Endothelial cell of umbilical vein (primary cell): ENCODE results near the gene AKNAD1. TPM values are rescaled to one million over a fixed set of nuclear protein-coding genes. Genes with fewer than 3 reads are reported as not detected.

Experiments used
- BruUV-seq: library from RNA; stranded (reverse); fragments of 400-500 nt; replicated peaks from 2 replicates; lab custom pipeline; 2021; lab: Mats Ljungman, UMichigan
- CTCF ChIA-PET: fragments of 300-600, 350-600 bp; sonication (Branson Sonifier 250); formaldehyde crosslinking; loops from one replicate; lab custom pipeline; 2021; ENCODE audit warnings: antibody characterized with exemption, inconsistent platforms; lab: Charles Lee
- POLR2A ChIA-PET: fragments of 300-600, 350-600 bp; sonication (Branson Sonifier 250); formaldehyde crosslinking; loops from one replicate; lab custom pipeline; 2021; ENCODE audit warnings: antibody characterized with exemption, inconsistent platforms; lab: Charles Lee
- DNase-seq: peaks from one replicate; pipeline ENCODE4 v3.0.0-alpha.2; 2011; ENCODE audit warnings: low read depth, low spot score
- FAIRE-seq: peaks from 2 replicates; lab custom pipeline; 2011; peaks lifted over from hg19 to GRCh38; lab: Jason Lieb, UNC
- H2AFZ ChIP-seq: 2 replicates; pipeline ENCODE4 v1.6.0; 2012; ENCODE audit warnings: low read depth, low read length, control low read depth, inconsistent platforms
- H3K27ac ChIP-seq: 2 replicates; pipeline ENCODE4 v1.5.1; 2011; ENCODE audit warnings: low read depth, mild to moderate bottlenecking, control low read depth, low read length, moderate library complexity; ENCODE audit not compliant: insufficient read depth
- H3K27me3 ChIP-seq, 2 experiments: 2 replicates each; pipeline versions ENCODE4 v1.6.0 to v1.6.1; 2011; ENCODE audit warnings: low read length in 2 of 2, mixed read lengths in 1 of 2; ENCODE audit not compliant: control insufficient read depth in 2 of 2, insufficient read depth in 2 of 2
- H3K36me3 ChIP-seq, 2 experiments: 2 replicates in 1 of 2; 3 replicates in 1 of 2; pipeline ENCODE4 v1.5.1; 2011; ENCODE audit warnings: low read length in 2 of 2, mild to moderate bottlenecking in 1 of 2, moderate library complexity in 1 of 2; ENCODE audit not compliant: control insufficient read depth in 2 of 2, insufficient read depth in 2 of 2; ENCODE audit errors: extremely low read depth in 1 of 2
- H3K4me1 ChIP-seq: 3 replicates; pipeline ENCODE4 v1.5.1; 2011; ENCODE audit warnings: mild to moderate bottlenecking, low read length; ENCODE audit not compliant: control insufficient read depth, insufficient read depth; ENCODE audit errors: extremely low read depth
- H3K4me2 ChIP-seq: 2 replicates; pipeline ENCODE4 v1.6.1; 2011; ENCODE audit warnings: low read length, control low read depth, mixed read lengths; ENCODE audit not compliant: insufficient read depth
- H3K4me3 ChIP-seq, 3 experiments: fragments of 200-600 bp in 1 of 3; sonication (generic), shearing (Covaris generic) in 1 of 3; replicated peaks in 1 of 3; 2 replicates each; pipeline ENCODE4 v1.5.1; 2011 to 2016; ENCODE audit warnings: control low read depth in 3 of 3, low read length in 3 of 3, mild to moderate bottlenecking in 2 of 3, inconsistent platforms in 1 of 3, low read depth in 1 of 3, moderate library complexity in 1 of 3; ENCODE audit not compliant: insufficient read depth in 1 of 3
- H3K79me2 ChIP-seq: 2 replicates; pipeline ENCODE4 v1.6.0; 2012; ENCODE audit warnings: low read length, inconsistent platforms; ENCODE audit not compliant: control insufficient read depth, insufficient read depth
- H3K9ac ChIP-seq: replicated peaks from 2 replicates; pipeline ENCODE3; 2011; ENCODE audit warnings: low read length, control low read depth; ENCODE audit not compliant: insufficient read depth; ENCODE audit errors: extremely low read depth
- H3K9me1 ChIP-seq: replicated peaks from 3 replicates; pipeline ENCODE4 v1.6.0; 2011; ENCODE audit warnings: mild to moderate bottlenecking, low read length; ENCODE audit not compliant: control insufficient read depth, insufficient read depth; ENCODE audit errors: extremely low read depth
- H3K9me3 ChIP-seq: replicated peaks from 2 replicates; pipeline ENCODE4 v1.5.1; 2012; ENCODE audit warnings: low read length, inconsistent platforms; ENCODE audit not compliant: control insufficient read depth, insufficient read depth
- H4K20me1 ChIP-seq: replicated peaks from 2 replicates; pipeline ENCODE3; 2011; ENCODE audit warnings: mild to moderate bottlenecking, low read length; ENCODE audit not compliant: control insufficient read depth, insufficient read depth; ENCODE audit errors: extremely low read depth
- FOS ChIP-seq: IDR thresholded peaks from 2 replicates; pipeline ENCODE4 v1.6.1; 2011; ENCODE audit warnings: mild to moderate bottlenecking, low read length, moderate library complexity, borderline replicate concordance; ENCODE audit not compliant: insufficient read depth
- GATA2 ChIP-seq: IDR thresholded peaks from 2 replicates; pipeline ENCODE4 v1.7.0; 2011; ENCODE audit warnings: low read depth, mild to moderate bottlenecking, moderate library complexity, mixed read lengths, low read length; ENCODE audit not compliant: insufficient read length, insufficient read depth
- JUN ChIP-seq: IDR thresholded peaks from 2 replicates; pipeline ENCODE4 v1.6.1; 2011; ENCODE audit warnings: borderline replicate concordance, low read depth; ENCODE audit not compliant: insufficient read length, insufficient read depth
- MYC ChIP-seq: IDR thresholded peaks from one replicate; pipeline ENCODE4 v1.6.1; 2011; ENCODE audit warnings: mild to moderate bottlenecking, low read depth, low read length
- POLR2A ChIP-seq: IDR thresholded peaks from 2 replicates; pipeline ENCODE4 v1.6.1; 2012; ENCODE audit warnings: low read depth, mild to moderate bottlenecking, control low read depth, low read length
- POLR2AphosphoS5 ChIP-seq: IDR thresholded peaks from 2 replicates; pipeline ENCODE4 v1.6.1; 2012; ENCODE audit warnings: low read depth, mild to moderate bottlenecking, control low read depth, low read length, moderate library complexity; ENCODE audit not compliant: insufficient read depth
- dilution Hi-C: fragments of 300-500 bp; cut with MboI; formaldehyde crosslinking; loops from one replicate; pipeline ENCODE4 v1.15.0; 2019; ENCODE audit warnings: low sequenced_read_pairs; ENCODE audit not compliant: extremely low pct_ligation_motif_present
- intact Hi-C: fragments of 100-400 bp; cut with micrococcal nuclease; formaldehyde crosslinking; loops from one replicate; pipeline ENCODE4 v1.10.0; 2022
- polyA plus RNA-seq, 4 experiments: library from polyadenylated mRNA; depleted of rRNA in 3 of 4; stranded (reverse) in 3 of 4; unstranded in 1 of 4; fragments of >200 nt; gene quantifications; 2 replicates each; pipeline versions ENCODE4 v1.2.1 to v1.2.3, GENCODE V29; 2011 to 2012; ENCODE audit warnings: missing spikeins in 1 of 4
- total RNA-seq: library from RNA; stranded (reverse); gene quantifications from 2 replicates; pipeline ENCODE4 v1.2.3, GENCODE V29; 2021
- TF ChIP-seq, protein P1 (sequence below): IDR thresholded peaks from 2 replicates; pipeline ENCODE4 v1.6.1; 2011; ENCODE audit not compliant: insufficient read depth, insufficient read length
- TF ChIP-seq, protein P2 (sequence below), 2 donors: IDR thresholded peaks; 1 replicate in 1 of 2; 2 replicates in 1 of 2; pipeline ENCODE4 v1.5.1; 2011; ENCODE audit warnings: low read length in 2 of 2, mild to moderate bottlenecking in 2 of 2, moderate library complexity in 2 of 2, control low read depth in 1 of 2, inconsistent platforms in 1 of 2, low read depth in 1 of 2; ENCODE audit not compliant: insufficient read depth in 1 of 2; ENCODE audit errors: extremely low read depth in 1 of 2

Gene AKNAD1
- total and polyA plus RNA-seq, 2 donors (not counting 3 experiments of a cell fraction or from before 2014, with no cell fraction given): not detected

DNA sequence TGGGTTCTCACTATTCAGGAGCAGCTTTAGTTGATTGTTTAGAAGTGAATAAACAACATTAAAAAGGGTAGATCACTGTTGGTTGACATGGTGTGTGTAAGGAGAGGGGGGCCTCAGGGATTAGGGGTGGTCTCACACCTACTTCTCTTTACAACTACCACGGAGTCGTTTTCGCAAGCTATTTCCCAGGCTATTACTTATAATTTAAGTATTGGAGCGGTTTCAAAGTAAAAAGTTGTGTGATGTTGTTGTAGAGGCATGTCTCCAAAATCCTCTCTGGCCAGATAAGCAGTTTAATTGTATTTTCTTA lies 21.2 kb upstream of the AKNAD1 start:
- Histone ChIP-seq H3K36me3 (no peaks in the 10 kb centered on the region), H2AFZ (peak overlapping the region; percentile 99), H3K9me3 (no peaks in the 10 kb centered on the region), H3K9me1 (no peaks in the 10 kb centered on the region), H3K27me3 (no peaks in the 10 kb centered on the region), H3K4me2 (peak overlapping the region; percentile 100), H4K20me1 (peaks cover 4% of the 10 kb centered on the region), H3K27ac (no peak overlapping the region), H3K9ac (peak overlapping the region; percentile 67), H3K4me3 (peak overlapping the region; percentile 90 to 99 (median 93)), H3K4me1 (peaks cover 11% of the 10 kb centered on the region), H3K79me2 (peaks cover 47% of the 10 kb centered on the region)
- CTCF ChIA-PET: interaction anchor here (0.7 to 2.2 kb wide), 4 partner anchors 11 to 49 kb away, joined by 3 to 13 read pairs (median 4); no protein-coding TSS in a partner anchor
- dilution Hi-C loops: no loop called here
- TF ChIP-seq GATA2 (no peak), POLR2AphosphoS5 (no peak), FOS (no peak), POLR2A (no peak), JUN (no peak), MYC (no peak)
- TF ChIP-seq, protein P1, sequence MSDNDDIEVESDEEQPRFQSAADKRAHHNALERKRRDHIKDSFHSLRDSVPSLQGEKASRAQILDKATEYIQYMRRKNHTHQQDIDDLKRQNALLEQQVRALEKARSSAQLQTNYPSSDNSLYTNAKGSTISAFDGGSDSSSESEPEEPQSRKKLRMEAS: no peak
- TF ChIP-seq, protein P2, sequence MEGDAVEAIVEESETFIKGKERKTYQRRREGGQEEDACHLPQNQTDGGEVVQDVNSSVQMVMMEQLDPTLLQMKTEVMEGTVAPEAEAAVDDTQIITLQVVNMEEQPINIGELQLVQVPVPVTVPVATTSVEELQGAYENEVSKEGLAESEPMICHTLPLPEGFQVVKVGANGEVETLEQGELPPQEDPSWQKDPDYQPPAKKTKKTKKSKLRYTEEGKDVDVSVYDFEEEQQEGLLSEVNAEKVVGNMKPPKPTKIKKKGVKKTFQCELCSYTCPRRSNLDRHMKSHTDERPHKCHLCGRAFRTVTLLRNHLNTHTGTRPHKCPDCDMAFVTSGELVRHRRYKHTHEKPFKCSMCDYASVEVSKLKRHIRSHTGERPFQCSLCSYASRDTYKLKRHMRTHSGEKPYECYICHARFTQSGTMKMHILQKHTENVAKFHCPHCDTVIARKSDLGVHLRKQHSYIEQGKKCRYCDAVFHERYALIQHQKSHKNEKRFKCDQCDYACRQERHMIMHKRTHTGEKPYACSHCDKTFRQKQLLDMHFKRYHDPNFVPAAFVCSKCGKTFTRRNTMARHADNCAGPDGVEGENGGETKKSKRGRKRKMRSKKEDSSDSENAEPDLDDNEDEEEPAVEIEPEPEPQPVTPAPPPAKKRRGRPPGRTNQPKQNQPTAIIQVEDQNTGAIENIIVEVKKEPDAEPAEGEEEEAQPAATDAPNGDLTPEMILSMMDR (IDR thresholded peaks at IDR 0.05; ENCODE audit: extremely low read depth in 1 of 2, insufficient read depth in 1 of 2, low read depth in 1 of 2, low read length in 2 of 2): no peak
- intact Hi-C loops: loop anchor here (5.0 kb wide), 1 partner anchor 186 kb away; the partner anchor contains the start of gene PRPF38B
- no peak for FAIRE-seq
- BruUV-seq: no TSS peak
- POLR2A ChIA-PET: no interaction called here
- DNase-seq: no peak
